Subcutaneous abdominal adipose tissue (tissue), 5 donors: ENCODE data around the gene MYO15B.

Experiments used
- H3K27ac ChIP-seq: one replicate; pipeline ENCODE4 v1.7.0; 2013; ENCODE audit warnings: low read depth, mild to moderate bottlenecking, inconsistent platforms, low read length, moderate library complexity
- H3K27me3 ChIP-seq, 5 donors: one replicate each; pipeline ENCODE4 v1.7.0; 2013; ENCODE audit warnings: low read length in 5 of 5, inconsistent platforms in 1 of 5; ENCODE audit not compliant: control insufficient read depth in 5 of 5, insufficient read depth in 4 of 5
- H3K36me3 ChIP-seq, 5 donors: one replicate each; pipeline ENCODE4 v1.7.0; 2013; ENCODE audit warnings: low read length in 5 of 5; ENCODE audit not compliant: control insufficient read depth in 5 of 5, insufficient read depth in 5 of 5
- H3K4me1 ChIP-seq, 5 donors: one replicate each; pipeline ENCODE4 v1.7.0; 2013; ENCODE audit warnings: low read length in 5 of 5, mild to moderate bottlenecking in 3 of 5, moderate library complexity in 1 of 5; ENCODE audit not compliant: control insufficient read depth in 5 of 5, insufficient read depth in 5 of 5
- H3K4me3 ChIP-seq, 5 donors: one replicate each; pipeline ENCODE4 v1.7.0; 2013; ENCODE audit warnings: low read length in 5 of 5, low read depth in 1 of 5
- H3K9ac ChIP-seq, 5 donors: one replicate each; pipeline ENCODE4 v1.7.0; 2013; ENCODE audit warnings: low read length in 5 of 5, mild to moderate bottlenecking in 4 of 5, moderate library complexity in 3 of 5
- H3K9me3 ChIP-seq, 5 donors: one replicate each; pipeline ENCODE4 v1.7.0; 2013; ENCODE audit warnings: low read length in 5 of 5; ENCODE audit not compliant: control insufficient read depth in 5 of 5
- donor health status: healthy.
- donor health status: healthy.
- donor health status: healthy.
- donor health status: healthy.
- donor health status: healthy.

Gene MYO15B

DNA sequence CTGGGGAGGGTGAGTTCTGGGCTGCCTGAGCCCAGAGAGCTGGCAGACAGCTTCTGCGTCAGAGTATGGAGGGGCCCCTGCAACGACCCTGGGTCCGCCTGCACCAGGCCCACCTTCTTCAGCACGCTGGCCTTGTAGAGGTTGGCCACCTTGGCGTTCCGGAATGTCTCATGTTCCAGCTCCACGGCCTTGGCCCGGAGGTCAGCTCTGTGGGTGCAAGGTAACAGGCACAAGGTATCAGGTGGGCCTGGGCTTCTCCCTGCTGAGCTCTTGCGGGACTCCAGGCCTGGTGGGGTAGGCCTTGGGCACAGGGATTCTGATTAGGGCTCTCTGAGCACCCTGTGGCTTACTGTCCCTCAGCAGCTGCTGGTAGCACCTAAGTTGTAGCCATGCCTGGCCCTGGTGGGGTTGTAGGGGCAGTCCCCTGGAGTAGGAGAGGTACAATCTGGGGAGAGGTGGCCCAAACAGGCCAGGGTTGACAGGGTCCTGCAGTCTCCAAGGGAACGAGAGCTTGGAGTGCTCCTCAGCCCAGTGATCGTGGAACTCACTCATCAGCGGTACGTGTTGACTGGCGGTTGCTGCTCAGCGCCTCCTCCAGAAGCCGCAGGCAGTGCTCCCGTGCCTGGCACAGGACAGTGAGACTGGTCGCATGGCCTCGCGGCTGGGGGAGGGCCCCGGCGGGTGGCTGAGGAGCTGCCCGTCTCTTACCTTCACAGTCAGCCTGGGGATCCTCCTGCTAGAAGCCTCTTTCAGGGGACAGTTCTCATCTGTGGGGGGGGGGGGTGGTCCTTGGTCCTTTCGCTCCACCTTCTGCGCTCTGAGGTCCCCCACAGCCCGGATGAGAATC is 42.7 kb downstream of the MYO15B start:
- Histone ChIP-seq H3K27me3 (no peaks in the 10 kb centered on the region), H3K9me3 (no peaks in the 10 kb centered on the region), H3K36me3 (peaks cover 0 to 46% (median 33%) of the 10 kb centered on the region in 5 donors), H3K9ac (no peak overlapping the region), H3K27ac (no peak overlapping the region), H3K4me3 (no peak overlapping the region), H3K4me1 (peaks cover 2 to 20% (median 19%) of the 10 kb centered on the region in 5 donors)

DNA sequence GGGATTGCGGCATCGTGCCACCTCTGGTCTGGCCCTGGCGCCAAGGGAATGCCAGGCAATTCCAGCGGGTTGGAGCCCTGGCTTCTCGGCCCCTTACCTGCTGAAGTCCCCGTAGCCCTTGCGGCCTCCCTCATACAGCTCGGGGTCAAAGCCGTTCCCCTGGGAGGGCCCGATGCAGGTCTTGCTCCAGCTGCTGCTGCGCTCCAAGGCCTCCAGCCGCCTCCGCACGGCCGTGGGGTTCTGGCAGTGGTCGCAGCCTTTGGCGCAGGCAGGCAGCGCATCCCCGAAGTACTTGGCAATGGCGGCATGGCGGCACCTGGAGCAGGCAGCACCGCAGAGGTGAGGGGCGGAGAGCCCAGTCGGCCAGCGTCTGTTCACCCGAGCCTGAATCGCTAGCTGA is 43.8 kb downstream of the MYO15B start:
- H3K36me3 ChIP-seq: peaks cover 0 to 42% (median 23%) of the 10 kb centered on the region in 5 donors
- no peak overlapping the region for H3K4me3 ChIP-seq
- no peak overlapping the region for H3K9ac ChIP-seq
- no peaks in the 10 kb centered on the region for H3K9me3 ChIP-seq
- H3K27me3 ChIP-seq: no peaks in the 10 kb centered on the region
- no peak overlapping the region for H3K27ac ChIP-seq
- peaks cover 2 to 20% (median 19%) of the 10 kb centered on the region in 5 donors for H3K4me1 ChIP-seq

DNA sequence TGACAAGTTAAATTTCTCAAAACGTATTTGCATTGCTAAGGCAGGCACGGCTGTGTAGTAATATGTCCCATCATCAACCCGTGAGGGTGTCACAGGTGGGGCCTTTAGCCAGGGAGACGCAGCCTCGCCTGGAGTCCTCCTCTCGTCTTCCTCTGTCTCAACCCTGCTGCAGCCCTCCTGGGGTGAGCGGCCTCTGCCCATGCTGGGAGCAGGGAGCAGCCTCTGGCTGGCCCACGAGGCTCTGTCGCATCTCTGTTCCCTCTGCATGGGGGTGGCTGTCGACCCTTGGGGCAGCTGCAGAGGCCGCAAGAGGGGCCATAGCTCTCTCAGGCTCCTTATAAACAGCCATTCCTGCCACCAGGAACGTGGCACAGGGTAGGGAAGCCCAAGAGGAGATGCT is 44.8 kb downstream of the MYO15B start:
- no peak overlapping the region for H3K4me3 ChIP-seq

DNA sequence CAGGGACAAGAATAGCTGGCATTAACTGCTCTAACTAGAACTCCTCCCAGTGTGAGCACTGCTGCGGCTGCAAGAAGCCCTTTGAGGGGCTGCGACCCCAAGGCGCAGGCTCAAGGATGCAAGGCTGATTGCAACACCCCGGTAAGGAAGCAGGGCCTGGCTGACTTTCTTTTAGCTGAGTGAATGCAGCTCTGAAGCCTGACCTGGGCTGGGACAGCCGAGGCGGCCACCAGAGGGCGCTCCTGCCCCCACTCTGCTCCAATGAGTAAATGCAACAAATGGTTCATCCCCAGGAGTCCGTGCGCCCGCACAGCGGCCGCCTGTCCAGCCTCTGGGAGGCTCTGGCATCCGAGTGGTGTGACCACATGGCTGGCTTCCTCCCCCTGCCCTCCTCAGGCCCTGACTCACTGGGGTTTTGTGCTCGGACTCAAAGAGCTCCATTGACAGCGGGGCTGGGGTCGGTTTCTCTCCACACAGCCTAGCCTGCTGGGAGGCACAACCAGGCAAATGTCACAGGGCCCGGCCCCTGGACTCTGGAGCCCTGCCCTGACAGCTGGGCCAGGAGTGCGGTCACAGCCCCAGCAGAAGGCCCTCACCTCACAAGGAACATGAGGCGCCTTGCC is 45.4 kb downstream of the MYO15B start, which contains the start of gene SMIM5:
Gene SMIM5 (plus strand): TSS at position 572 of the 623 bp plus-strand sequence. CDS start 6,768 bp downstream, outside the sequence.
- Histone ChIP-seq H3K9ac (peak within 1 kb of the TSS in 2 of 5 donors; percentile 31 to 59), H3K27ac (peak within 1 kb of the TSS; percentile 41), H3K4me1 (peaks cover 2 to 20% (median 19%) of the 10 kb centered on the region in 5 donors), H3K4me3 (peak within 1 kb of the TSS in 4 of 5 donors; percentile 6 to 43 (median 17)), H3K9me3 (no peaks in the 10 kb centered on the region), H3K36me3 (peaks cover 0 to 33% (median 14%) of the 10 kb centered on the region in 5 donors), H3K27me3 (no peaks in the 10 kb centered on the region)

More for the DNA sequence above, 44.8 kb downstream of the MYO15B start:
- no peak overlapping the region for H3K27ac ChIP-seq
- no peak overlapping the region for H3K9ac ChIP-seq
- no peaks in the 10 kb centered on the region for H3K9me3 ChIP-seq
- H3K27me3 ChIP-seq: no peaks in the 10 kb centered on the region
- H3K4me1 ChIP-seq: peaks cover 2 to 20% (median 19%) of the 10 kb centered on the region in 5 donors
- H3K36me3 ChIP-seq: peaks cover 0 to 35% (median 13%) of the 10 kb centered on the region in 5 donors

DNA sequence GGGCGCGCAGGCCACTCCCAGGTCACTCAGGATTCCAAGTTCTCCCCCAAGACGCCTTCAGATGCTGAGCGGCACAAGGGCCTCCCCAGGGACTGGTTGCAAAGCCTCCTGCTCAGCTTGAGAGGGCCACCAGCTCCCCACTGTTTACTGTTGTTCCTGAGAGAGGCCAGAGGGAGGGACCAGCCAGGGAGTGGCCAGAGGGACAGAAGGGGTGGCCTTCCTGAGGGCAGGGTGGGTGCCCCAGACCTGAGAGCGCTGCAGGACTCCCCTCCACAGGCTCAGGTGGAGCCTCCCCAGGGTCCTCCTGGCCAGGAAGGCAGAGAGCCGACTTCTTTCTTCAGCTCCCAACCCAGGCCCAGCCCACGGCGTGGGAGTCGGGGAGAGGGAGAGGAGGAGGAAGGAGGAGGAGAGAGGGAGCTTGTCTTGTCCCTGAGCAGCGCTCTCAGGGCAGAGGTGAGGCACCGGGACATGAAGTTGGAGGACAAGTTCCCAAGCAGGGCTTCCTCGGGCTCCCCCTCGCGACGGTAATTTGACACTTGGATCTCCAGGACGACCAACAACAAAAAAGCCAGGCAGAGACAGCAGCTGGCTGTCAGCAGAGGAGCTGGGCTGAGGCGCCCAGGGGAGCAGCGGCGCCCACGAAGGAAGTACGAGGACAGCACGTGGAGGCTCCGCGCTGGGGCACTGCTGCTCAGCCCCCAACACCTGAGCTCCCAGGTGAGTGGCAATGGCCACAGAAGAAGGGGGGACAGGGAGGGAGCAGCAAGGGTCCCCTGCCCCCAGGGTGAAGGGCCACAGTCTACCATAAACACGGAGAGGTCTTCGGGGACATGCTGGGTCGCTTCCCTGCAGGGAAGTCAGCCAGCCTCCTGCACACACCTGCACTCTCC is 46.1 kb downstream of the MYO15B start:
- peak overlapping the region in 2 of 5 donors; percentile 31 to 59 for H3K9ac ChIP-seq

DNA sequence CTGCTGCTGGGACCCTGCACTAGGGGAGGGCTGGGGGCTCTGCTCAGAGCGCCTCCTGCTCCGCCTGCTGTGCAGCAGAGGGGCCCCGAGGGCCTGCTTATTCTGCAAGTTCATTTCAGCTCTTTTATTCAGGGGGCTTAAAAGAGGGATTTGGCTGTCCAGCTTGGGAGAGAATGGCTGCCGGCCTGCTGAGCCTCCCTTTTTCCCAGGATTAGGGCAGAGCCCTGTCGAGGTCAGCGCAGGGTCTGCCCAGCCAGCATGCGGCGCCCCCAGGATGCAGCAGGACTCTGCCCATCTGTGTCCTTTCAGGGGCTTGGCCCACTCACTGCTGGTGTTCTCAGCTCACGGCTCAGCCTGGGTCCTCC is 46.8 kb downstream of the MYO15B start:
- Histone ChIP-seq H3K4me1 (peaks cover 2 to 20% (median 19%) of the 10 kb centered on the region in 5 donors), H3K9ac (no peak overlapping the region), H3K4me3 (no peak overlapping the region), H3K36me3 (peaks cover 0 to 45% (median 16%) of the 10 kb centered on the region in 5 donors), H3K27ac (no peak overlapping the region), H3K9me3 (no peaks in the 10 kb centered on the region), H3K27me3 (no peaks in the 10 kb centered on the region)

More for the DNA sequence above, 46.1 kb downstream of the MYO15B start:
- Histone ChIP-seq H3K4me3 (peak overlapping the region in 4 of 5 donors; percentile 6 to 43 (median 17)), H3K4me1 (peaks cover 2 to 20% (median 19%) of the 10 kb centered on the region in 5 donors), H3K36me3 (peaks cover 0 to 39% (median 16%) of the 10 kb centered on the region in 5 donors), H3K27me3 (no peaks in the 10 kb centered on the region), H3K9me3 (no peaks in the 10 kb centered on the region), H3K27ac (peak overlapping the region; percentile 41)

DNA sequence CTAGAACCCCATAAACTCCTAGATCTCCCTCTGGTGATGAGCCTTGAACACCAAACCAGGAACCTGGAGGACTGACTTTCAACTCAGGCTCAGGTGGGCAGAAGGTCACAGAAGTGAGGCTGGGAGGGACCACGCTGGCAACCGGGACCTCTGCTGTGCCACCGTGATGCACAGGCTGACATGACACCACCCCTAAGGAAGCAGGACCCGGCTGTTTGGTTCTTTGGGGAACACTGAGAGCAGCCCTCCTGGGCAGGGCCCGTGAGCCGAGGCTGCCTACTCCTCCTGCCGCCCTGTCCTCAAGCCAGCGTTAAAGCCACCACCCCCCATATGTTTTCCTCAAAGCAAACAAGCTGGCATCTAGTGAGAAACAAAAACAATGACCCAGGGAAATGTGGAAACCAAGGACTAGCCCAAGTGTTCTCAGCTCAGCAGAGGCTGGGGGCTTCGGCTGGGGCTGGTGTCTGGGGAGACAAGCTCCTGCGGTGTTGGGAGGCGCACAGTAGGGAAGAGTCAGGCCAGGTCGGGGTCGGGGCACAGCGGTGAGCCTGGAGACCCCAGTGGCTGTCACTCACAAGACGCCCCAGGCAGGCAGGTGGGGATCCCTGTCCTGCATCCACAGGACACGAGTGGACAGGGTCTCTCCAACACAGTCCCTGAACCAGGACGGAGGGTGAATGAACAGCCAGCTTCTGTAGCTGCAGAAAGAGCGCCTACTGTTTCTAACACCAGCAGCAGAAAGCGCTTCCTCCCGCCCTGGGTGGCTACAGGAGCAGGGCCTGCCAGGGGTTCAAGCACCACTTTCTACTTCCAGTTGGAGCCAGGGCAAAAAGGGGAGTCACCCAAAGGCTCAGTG is 47.4 kb downstream of the MYO15B start:
- no peak overlapping the region for H3K27ac ChIP-seq

DNA sequence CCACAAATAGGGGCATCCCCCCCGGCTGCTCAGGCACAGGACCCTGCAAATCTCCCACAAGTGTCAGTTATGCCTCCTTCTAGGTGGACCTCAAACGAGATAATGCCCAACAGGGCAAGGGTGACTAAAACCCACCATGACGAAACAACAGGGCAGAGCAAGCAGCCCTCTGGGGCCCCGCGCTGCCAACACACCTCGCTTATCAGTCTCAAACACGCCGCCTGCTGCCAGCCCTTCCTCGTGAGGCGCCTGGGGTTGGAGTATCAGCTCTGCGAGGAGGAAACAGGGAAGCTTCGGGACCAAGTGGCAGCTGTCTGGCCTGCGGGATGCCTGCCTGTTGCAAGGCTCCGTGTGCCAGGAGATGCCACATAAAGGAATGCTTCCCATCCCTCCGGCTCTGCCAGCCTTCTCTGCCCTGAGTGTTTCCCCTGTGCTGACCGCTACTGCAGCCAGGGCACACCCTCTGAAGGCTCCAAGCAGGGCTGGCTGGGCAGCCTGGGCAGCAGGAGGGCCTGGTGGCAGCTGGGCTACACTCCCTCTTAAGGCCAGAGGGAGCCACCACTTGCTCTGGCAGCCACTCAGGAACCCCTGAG is 48.1 kb downstream of the MYO15B start:
- H3K4me3 ChIP-seq: no peak overlapping the region
- H3K9me3 ChIP-seq: no peaks in the 10 kb centered on the region
- peaks cover 2 to 20% (median 19%) of the 10 kb centered on the region in 5 donors for H3K4me1 ChIP-seq
- H3K27ac ChIP-seq: no peak overlapping the region
- no peak overlapping the region for H3K9ac ChIP-seq
- no peaks in the 10 kb centered on the region for H3K27me3 ChIP-seq
- peaks cover 0 to 46% (median 20%) of the 10 kb centered on the region in 5 donors for H3K36me3 ChIP-seq

More for the DNA sequence above, 47.4 kb downstream of the MYO15B start:
- Histone ChIP-seq H3K9me3 (no peaks in the 10 kb centered on the region), H3K9ac (no peak overlapping the region), H3K36me3 (peaks cover 0 to 44% (median 19%) of the 10 kb centered on the region in 5 donors), H3K4me1 (peaks cover 2 to 20% (median 19%) of the 10 kb centered on the region in 5 donors), H3K4me3 (no peak overlapping the region), H3K27me3 (no peaks in the 10 kb centered on the region)
